Psoas muscle (tissue), 8 donors: Measurements from ENCODE around the gene BBC3. TPM values are rescaled to one million over a fixed set of nuclear protein-coding genes. Genes with fewer than 3 reads are reported as not detected.

ENCODE experiments used
- ATAC-seq, 4 donors: fragments of 200-7000 bp; cut with Tn5 transposase; one replicate each; pipeline ENCODE4 v1.9.1; 2020; ENCODE audit warnings: moderate library complexity in 3 of 4, mild to moderate bottlenecking in 2 of 4
- DNase-seq, 2 donors: peaks; one replicate each; pipeline ENCODE4 v3.0.0-alpha.2; 2020
- H3K27ac ChIP-seq: fragments of 200-600 bp; one replicate; pipeline ENCODE4 v1.8.0; 2022
- H3K27me3 ChIP-seq, 3 donors: fragments of 200-600 bp in 1 of 3; one replicate each; pipeline versions ENCODE4 v1.6.1 to v1.8.0; 2013 to 2022; ENCODE audit warnings: low read length in 2 of 3, mild to moderate bottlenecking in 2 of 3, moderate library complexity in 1 of 3; ENCODE audit not compliant: insufficient read depth in 3 of 3
- H3K36me3 ChIP-seq, 2 donors: fragments of 200-600 bp in 1 of 2; one replicate each; pipeline versions ENCODE4 v1.6.1 to v1.8.0; 2013 to 2022; ENCODE audit warnings: low read depth in 1 of 2, mild to moderate bottlenecking in 1 of 2, moderate library complexity in 1 of 2; ENCODE audit not compliant: insufficient read depth in 1 of 2
- H3K4me1 ChIP-seq: fragments of 200-600 bp; one replicate; pipeline ENCODE4 v1.8.0; 2022
- H3K4me3 ChIP-seq: fragments of 200-600 bp; one replicate; pipeline ENCODE4 v1.8.0; 2022; ENCODE audit warnings: mild to moderate bottlenecking
- H3K9me3 ChIP-seq: fragments of 200-600 bp; one replicate; pipeline ENCODE4 v1.8.0; 2022
- CTCF ChIP-seq: fragments of 200-600 bp; IDR thresholded peaks from one replicate; pipeline ENCODE4 v1.8.0; 2022; ENCODE audit warnings: antibody characterized with exemption
- WGBS, 3 donors: extraction: QIAGEN DNeasy Blood & Tissue Kit; methylation state at CpG; one replicate each; pipeline versions ENCODE4 v1.1.6 to v1.1.7; 2013; 5-methylcytosine and 5-hydroxymethylcytosine counted together
- intact Hi-C, 2 donors: fragments of 100-400 bp; cut with DNase I; formaldehyde crosslinking; loops; one replicate each; pipeline versions ENCODE4 v1.11.0 to v1.14.2; 2022
- polyA plus RNA-seq, 3 donors: library from polyadenylated mRNA; stranded (reverse); fragments of 200-250 nt; gene quantifications; one replicate each; pipeline ENCODE4 v1.2.3, GENCODE V29; 2013
- total RNA-seq, 4 donors: library from RNA; stranded (reverse); fragmentation: NEBNext Ultra II Directional in 2 of 4; extraction: Animal tissue kit (Norgen Biotek cat#: 25700) in 2 of 4; gene quantifications; one replicate each; pipeline versions ENCODE4 v1.2.1 to v1.2.4, GENCODE V29; 2021 to 2023
- donor health status: healthy with polysubstance abuse.
- donor health status: DM: no; HTN: no; CAD: no; lungs with moderate emphysema.
- donor health status: Bipolar disorder and iron deficiency.
- donor health status: healthy.
- donor health status: DM: yes; HTN: yes; CAD: no.
- donor health status: DM: no; HTN: no; CAD: no.
- donor health status: DM: no; HTN: no; CAD: no.
- donor health status: DM: yes; HTN: yes; CAD: no.

BBC3 gene
- total and polyA plus RNA-seq, 7 donors: 2.7 to 32.5 (median 3.0) TPM

- ATAC-seq (peak in 1 of 4 donors; percentile 4), DNase-seq (peak in 1 of 2 donors; percentile 39)
- Histone ChIP-seq H3K27me3 (no peaks in the 10 kb centered on the region), H3K27ac (peak overlapping the region; percentile 54), H3K4me3 (peak overlapping the region; percentile 62), H3K9me3 (no peaks in the 10 kb centered on the region), H3K4me1 (peaks cover 8% of the 10 kb centered on the region), H3K36me3 (peaks cover 12 to 25% of the 10 kb centered on the region in 2 donors)
- no peak for TF ChIP-seq CTCF
- 10 to 23% (median 14%) methylated on average over 51 to 82 of the region's 82 CpGs for WGBS, 3 donors
- intact Hi-C loops: loop anchor here in 1 of 2 donors (1.0 kb wide), 1 partner anchor 18 kb away; no protein-coding TSS in a partner anchor
Observed at GRCh38 chr19:47274891-47275761, 44.1 kb upstream of the BBC3 start.

- no peak for TF ChIP-seq CTCF
- peak; percentile 82 to 91 (median 86) for ATAC-seq
- intact Hi-C loops: loop anchor here in 1 of 2 donors (1.0 kb wide), 1 partner anchor 17 kb away; no protein-coding TSS in a partner anchor
- no peaks in the 10 kb centered on the region for H3K27me3 ChIP-seq
- WGBS, 3 donors: 2% methylated on average over 42 to 71 of the region's 72 CpGs
- DNase-seq: peak; percentile 97 to 98
- H3K27ac ChIP-seq: peak within 1 kb of the TSS; percentile 85
- H3K4me3 ChIP-seq: peak within 1 kb of the TSS; percentile 62
- H3K4me1 ChIP-seq: peaks cover 8% of the 10 kb centered on the region
- no peaks in the 10 kb centered on the region for H3K9me3 ChIP-seq
- H3K36me3 ChIP-seq: peaks cover 12 to 34% of the 10 kb centered on the region in 2 donors
Observed at GRCh38 chr19:47274071-47274890, 43.3 kb upstream of the BBC3 start, which contains the start of gene INAFM1. INAFM1 (plus strand) TSS chr19:47274885; CDS start chr19:47274920, 35 bp downstream.

GRCh38 chr19:47273313-47274070 lies 42.5 kb upstream of the BBC3 start:
- peaks cover 12 to 42% of the 10 kb centered on the region in 2 donors for H3K36me3 ChIP-seq
- no peaks in the 10 kb centered on the region for H3K9me3 ChIP-seq
- peak overlapping the region; percentile 85 for H3K27ac ChIP-seq
- intact Hi-C loops: loop anchor here in 1 of 2 donors (1.0 kb wide), 1 partner anchor 16 kb away; no protein-coding TSS in a partner anchor
- DNase-seq (peak; percentile 92 to 95), ATAC-seq (peak; percentile 46 to 68 (median 54))
- peaks cover 8% of the 10 kb centered on the region for H3K4me1 ChIP-seq
- WGBS, 3 donors: 11 to 22% (median 19%) methylated on average over 38 to 54 of the region's 54 CpGs
- H3K4me3 ChIP-seq: peak overlapping the region; percentile 62
- no peaks in the 10 kb centered on the region for H3K27me3 ChIP-seq
- no peak for TF ChIP-seq CTCF
